NCI-H1436 treated with DMSO at 0.1 percent for 48 hours (cell line): ENCODE measurements around the gene PRKCE.
"Not testable (repeated sequence)": the region's sequence is repeated elsewhere in the genome, so short reads cannot be mapped to it uniquely, and the experiment has no call there.

Experiments
- DNase-seq: peaks from one replicate; lab custom pipeline; 2025; lab: John Stamatoyannopoulos, UW

The PRKCE gene

DNA sequence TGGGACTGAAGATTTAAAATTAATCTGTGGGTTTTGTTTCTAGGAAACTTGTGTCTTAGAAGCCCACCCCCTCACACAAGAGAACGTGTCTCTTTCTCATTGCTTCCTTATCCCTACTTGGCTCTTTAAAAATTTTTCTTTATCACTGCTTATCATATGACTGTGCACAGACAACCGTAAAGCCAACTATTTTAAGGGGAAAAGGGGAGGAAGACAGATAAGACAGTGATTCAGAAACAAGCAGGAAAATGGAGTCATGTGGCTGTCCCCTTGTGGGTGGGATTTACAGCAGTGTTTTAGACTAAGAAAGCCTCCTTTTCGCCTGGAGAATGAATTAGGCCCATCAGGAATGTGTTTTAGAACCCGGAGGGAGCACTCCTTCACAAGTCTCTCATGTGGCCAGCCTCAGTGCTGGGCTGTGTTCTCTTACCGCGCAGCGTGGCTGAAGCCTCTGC is 17.6 kb downstream of the PRKCE start:
- DNase-seq, result no peak

DNA sequence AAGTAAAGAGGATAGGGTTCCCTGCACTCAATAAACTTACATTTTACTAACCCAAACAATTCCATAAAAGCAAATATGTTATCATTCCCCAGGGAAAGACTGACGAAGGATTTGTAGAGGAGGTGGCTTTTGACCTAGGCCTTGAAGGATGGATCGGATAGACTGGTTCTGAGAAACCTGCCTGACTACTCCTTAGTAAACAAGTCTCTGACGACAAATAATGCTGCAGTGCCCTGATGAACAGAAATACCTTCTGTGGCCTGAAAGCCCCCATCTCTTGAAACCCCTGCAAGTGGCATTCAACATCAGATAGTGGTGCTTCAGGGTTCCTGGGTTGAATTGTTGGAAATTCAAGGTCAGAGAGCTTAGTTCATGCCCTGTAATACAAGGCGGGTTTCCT is 19.2 kb downstream of the PRKCE start:
- DNase-seq, result no peak

DNA sequence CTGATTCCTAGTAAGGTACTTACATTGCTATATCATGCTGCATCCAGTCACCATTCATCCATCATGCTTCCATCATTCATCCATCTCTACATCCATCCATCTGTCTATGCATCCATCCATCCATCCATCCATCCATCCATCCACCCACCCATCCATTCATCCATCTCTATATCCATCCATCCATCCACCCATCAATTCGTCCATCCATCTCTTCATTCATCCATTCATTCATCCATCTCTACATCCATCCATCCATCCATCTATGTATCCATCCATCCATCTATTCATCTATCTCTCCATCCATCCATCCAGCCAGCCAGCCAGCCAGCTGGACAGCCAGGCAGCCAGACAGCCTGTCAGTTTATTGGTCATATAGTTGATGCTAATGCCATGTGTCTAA is 20.7 kb downstream of the PRKCE start:
- no peak for DNase-seq

DNA sequence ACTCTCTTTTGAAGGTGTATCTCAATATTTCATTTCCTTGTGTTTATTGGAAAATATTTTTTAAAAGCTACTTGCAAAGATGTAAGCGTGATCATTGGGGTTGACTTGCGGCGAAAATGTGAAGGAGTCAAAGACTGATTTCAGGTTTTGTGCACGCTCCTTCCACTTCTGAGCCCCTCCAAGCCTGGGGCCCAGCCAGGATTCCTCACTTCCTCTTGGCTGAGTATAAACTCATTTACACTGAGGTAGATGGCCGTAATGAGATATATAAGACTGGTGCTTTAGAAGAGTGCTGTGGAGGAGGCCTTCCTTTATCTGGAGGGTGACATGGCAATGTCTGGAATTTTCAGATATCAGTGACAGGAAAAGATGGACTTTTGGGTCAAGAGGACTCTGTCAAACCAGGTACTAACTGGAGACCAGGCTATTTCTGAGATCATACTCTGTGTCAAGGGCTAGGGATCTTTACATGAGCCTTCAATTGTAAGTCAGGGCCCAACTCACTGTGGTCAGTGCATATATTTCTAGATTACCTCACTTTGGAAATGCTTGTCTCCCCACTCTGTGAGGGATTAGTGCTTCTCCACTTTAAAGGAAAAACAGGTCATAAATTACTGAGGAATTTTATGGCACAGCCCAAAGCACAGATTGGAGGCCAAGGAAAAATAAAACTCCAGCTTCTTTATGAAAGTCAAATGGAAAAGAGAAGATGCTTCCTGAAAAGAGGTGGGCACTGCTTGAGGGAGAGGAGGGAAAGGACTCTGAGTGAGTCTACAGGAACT is 22.8 kb downstream of the PRKCE start:
- DNase-seq, result no peak

DNA sequence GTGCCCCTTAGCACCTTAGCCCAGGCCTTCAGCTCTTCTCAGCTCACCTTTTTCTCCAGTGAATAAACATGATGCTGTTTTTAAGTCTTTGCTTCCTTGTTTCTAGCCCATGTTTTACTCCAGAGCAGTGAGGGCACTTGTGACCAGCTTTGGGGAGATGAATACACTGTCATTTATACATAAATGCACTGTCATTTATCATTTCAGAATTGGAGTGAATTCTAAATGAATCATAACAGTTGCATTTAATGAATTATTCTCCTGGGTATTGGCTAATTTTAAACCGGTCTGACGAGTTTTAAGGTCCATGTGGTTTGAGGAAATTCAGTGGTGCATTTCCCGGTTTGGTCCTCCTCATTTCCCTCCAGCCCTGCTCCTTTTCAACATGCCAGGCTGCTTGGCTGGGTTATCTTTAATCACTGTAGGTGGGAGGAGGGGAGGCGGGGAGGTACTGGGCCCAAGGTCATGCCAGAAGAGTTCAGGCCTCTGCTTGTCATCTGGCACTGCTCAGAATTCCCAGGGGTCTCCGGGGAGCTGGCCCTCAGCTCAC is 23.9 kb downstream of the PRKCE start:
- no peak for DNase-seq

DNA sequence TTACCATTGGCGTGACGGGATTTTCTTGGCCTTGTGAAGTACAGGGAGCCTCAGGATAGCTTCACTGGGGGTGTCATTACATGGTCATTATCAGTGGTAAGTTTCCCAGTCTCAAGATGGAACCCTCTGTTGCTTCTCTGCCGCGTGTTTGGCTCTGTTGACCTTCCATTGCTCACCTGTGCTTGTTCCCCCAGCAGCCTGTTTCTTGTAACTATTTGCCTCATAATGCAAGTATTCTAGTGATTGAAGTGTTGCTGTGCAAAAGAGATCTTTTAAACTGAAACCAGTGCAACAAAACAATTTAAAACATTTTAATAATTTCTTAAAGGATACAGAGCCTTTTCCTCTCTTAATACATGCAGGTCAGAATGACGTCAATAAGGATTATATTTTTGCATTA is 24.6 kb downstream of the PRKCE start:
- DNase-seq, result no peak

DNA sequence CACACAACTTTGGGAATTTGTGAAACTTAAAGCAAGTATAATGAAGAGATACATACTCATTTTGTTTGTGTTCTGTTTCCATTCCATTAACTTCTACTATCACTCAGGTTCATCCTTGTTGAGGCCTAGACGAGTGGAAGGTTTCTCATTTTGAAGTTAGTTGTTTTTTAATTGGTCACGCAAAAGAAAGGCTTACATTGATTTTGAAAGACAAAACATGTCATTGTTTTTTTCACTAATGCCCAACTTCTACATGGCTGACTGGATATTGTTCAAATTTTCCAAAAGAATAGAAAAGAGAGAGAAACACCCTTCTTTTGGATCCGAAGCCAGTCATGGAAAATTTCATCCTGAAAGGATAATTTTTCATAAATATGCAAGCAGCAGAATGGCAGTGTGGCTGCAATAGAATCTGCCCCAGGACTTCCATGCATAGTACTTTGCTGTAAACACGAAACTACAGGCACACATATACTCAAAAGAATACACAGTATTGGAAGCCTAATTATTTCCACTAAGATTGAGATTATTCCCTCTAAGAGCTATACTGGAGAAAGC is 27.4 kb downstream of the PRKCE start:
- no peak for DNase-seq

DNA sequence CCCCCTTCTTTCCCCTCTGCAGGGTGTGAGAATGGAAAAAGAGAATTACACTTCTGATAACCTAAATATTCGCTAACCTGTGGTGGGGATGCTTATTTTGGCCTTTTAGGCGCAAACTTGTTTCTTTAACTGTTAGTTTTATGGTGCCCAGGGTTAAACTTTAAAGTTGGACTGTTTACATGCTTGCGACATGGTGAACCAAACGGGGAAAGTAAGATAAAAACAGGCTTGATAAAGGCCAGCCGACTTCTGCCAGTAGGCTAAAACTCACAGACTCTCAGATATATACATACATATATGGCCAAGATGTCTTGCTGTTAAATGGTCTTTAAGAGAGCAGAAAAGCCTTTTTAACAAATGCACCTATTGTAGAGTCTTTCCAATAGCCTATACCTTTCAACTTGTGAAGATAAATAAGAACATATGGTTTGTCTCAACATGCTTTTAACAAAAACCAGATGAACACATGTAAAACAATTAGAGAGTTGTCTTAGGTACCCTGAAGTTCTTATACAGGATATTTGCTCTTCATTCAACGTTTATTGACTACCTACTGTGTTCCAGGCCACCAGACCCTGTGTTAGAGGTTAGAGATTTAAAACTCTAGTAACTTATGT is 29.0 kb downstream of the PRKCE start:
- no peak for DNase-seq

DNA sequence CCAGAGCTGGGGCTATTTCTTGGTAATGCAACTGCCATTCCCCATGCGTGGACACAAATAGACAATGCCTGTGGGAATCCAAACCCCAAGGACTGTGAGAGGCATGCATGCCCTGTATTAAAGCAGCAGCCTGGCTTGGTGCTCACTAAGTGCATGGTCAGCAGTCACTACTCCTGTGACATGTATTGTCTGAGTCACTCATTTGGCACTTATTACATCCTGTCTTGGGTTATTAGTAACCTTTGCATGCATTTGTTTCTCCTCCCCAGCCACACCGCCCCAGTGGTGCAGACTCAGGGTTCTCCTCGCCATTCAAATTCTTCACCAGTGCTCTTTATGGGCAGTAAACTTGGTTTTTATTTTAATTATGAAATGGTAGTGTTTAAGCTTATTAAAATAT is 30.2 kb downstream of the PRKCE start:
- DNase-seq, result no peak

DNA sequence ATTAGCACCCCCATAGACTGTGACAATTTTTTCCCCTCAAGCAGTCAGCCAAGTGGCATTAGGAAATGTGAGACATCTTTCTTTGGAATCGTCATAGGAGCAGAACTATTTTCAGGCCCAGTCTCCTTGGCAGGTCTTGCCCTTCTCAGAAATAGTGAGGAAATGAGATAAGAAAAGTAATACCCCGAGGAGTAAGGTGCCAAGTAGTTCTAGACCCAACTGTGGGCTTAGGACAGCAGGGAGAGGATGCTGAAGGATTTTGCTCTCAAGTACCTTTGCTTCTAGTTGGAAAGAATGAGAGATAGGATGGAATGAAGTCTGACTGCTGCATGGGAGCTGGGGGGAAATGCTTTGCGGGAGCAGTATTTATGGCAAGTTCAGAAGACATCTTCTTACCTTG is 31.8 kb downstream of the PRKCE start:
- DNase-seq, result no peak

DNA sequence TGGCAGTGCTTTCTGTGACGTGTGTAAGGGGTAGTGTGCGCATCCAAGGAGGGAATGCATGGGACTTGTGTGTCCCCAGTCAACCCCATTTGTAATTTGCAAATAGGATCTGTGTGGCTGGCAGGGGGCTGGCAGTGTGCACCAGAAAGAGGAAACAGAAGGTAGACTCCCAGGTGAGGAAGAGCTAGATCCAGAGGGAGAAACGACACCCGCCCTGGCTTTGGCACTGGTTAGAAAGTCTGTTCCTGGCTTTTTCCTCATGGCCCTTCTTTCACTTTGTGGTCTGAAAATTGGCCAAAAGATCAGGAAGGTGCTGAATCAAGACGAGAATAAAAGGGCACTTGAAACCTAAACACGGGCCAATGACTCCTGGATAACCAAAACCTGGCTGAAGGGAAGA is 33.3 kb downstream of the PRKCE start:
- no peak for DNase-seq

DNA sequence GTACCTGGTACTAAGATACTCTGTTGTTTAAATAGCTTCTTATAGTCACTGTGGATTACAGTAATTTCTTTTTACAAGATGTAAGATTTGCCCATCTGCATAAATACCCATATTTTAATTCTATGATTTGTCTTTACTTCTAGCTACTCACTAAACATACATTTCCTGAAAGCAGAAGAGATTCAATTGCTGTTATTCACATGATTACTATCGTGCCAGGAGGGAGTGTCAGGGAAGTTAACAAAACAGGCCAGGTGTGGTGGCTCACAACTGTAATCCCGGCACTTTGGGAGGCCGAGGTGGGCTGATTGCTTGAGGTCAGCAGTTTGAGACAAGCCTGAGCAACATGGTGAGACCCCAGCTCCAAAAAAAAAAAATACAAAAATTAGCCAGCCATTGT is 33.8 kb downstream of the PRKCE start:
- no peak for DNase-seq

DNA sequence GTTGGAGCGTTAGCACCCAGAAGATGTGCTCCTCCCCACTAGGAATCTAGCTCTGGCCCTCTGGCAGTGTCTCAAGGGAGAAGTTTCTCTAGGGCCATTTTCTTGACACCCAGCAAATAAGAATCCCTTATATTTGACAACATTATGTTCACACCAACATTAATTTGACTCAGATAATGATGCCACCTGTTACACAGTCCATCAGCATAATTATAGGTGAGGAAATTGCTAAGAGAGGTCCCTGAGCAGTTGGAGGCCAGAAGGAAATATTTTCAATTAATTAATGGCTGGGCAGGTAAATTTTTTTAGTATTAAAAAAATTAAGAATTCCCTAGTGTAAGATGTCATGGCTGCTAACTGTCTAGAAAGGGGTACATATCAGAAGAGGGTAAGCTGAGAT is 36.5 kb downstream of the PRKCE start:
- DNase-seq, result no peak

DNA sequence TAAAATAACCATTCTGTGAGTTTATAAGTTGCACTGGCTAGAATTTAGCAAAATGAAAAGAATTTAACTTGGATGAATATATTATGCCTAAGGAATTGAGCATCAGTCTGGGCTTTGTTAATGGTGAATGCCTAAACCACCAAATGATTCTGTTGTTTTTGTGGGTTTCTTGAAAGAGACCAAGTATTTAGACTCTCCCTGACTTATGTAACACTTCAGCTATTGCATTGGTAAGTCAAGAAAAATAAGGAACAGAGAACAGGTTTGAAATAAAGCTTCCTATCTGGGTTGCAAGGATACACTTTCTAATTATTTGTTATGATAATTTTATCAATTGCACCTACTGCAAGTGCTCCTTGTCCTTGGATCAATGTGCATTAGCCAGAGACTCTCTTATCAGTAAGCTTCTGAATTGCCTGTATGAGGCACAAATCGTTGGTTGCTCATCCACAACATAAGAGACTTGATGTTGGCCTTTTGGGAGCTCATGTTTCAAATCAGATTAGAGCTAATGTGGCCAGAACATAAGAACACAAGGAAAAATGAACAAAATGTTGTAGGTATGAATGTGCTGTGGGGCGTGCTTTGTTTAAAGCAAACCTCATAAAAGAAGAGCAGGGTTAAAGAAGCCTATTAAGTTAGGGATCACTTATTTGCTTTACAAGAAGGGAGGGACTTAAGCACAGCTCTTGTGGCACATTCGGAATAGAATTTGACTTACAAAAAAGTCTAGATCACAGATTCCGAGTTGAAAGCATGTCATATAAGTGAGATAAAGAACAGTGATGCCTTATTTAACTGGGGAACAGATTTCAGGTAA is 37.2 kb downstream of the PRKCE start:
- DNase-seq, result no peak

DNA sequence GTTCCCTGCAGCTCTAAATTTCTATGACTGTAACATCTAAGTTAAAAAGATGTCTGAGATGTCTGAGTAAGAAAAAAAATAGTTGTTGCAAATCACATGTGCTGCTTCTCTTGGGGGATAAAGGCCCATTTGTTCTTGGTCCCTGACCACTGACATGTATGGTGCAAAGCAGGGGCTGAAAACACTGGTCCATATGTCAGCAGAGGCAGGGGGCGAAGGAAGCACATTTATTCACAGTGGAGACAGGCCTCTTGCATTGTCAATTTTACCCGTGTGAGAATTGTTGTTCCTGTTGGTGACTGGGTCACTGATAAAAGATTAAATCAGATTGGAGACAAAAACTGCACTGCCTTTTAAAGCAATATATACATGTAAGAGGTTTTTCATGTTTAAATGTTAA is 38.8 kb downstream of the PRKCE start:
- DNase-seq, result no peak

DNA sequence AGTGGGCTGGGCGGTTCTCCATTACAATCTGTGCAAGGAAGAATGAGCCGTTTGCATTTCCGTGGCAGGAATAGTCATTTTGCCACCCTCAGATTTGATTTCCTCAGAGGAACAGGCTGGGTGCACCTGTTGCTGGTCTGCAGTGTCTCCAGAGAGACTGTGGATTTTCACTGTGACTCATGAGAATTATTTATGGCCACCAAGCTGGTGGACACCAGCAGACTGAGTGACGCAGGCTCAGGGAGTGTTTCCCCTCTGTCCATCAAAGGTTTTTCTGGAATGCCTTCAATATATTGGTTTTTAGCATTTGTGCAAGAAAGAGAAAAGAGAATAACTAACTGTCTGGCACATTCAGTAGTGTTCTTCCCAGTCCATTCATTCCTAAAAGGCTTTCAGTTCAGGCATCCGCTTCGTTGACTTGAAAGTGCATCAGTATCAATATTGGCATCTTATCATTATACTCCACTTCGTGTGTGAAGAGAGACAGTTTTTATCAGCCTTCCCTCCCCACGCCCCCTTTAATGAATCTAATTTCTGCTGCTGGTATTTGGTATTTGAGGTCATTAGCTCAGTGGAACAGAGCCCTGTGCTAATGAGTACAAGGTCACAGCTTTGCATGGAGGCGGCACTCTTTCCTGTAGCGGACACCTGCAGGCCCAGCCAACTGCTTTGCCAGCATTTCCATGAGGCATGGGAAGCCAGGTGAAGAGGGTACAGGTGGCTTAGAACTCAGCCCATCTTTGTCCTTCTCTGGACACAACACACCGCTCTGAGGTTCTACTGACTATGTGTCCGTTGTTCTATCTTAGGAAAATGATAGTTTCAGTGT is 39.9 kb downstream of the PRKCE start:
- DNase-seq, result no peak

DNA sequence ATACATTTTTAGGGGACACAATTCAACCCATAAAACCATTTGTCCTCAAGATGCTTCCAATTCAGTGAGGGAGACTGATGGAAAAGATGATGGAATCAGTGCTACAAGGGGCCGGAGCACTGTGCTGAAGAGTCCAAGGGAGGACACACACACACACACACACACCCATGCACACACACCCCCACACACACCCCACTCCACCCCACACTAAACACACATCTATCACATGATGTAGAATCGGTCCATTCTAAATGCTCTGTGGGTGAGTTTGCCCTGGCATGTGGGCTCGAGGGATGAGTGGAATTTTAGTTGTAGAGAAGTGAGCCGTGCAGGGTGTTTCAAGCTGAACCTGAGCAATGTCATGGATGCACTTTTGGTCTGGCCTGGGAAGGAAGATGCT is 41.1 kb downstream of the PRKCE start:
- no peak for DNase-seq

DNA sequence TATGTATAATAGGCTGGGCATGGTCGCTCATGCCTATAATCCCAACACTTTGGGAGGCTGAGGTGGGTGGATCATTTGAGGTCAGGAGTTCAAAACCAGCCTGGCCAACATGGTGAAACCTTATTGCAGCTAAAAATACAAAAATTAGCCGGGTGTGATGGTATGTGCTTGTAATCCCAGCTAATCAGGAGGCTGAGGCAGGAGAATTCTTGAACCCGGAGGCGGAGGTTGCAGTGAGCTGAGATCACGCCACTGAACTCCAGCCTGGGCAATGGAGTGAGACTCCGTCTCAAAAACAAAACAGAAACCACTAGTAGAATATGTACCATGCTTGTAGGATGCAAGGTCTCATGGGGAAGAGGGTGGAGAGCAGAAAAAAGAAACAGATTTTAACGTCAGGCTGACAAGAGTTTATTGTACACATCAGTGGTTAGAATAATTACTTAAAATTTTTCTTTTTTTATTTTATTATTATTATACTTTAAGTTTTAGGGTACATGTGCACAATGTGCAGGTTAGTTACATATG is 44.1 kb downstream of the PRKCE start:
- DNase-seq, result not testable (repeated sequence)

DNA sequence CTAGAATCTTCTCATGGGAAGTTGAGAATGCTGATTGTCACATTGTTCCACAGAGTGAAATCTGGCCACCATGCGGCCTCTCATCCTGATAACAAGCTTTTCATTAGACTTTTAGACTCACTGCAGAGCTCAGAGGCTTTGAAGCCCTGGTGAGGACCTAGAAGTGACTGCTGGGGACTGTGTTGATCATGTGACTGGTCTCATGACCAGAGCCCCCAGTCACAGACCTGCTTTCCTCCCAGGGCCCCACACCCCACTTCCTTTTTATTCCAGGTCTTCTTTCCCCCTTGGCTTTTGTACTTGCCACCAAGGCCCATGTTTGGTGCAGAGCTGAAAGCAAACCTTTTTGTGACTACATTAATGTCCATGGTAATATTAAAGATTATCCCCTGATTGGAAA is 45.2 kb downstream of the PRKCE start:
- DNase-seq, result no peak

DNA sequence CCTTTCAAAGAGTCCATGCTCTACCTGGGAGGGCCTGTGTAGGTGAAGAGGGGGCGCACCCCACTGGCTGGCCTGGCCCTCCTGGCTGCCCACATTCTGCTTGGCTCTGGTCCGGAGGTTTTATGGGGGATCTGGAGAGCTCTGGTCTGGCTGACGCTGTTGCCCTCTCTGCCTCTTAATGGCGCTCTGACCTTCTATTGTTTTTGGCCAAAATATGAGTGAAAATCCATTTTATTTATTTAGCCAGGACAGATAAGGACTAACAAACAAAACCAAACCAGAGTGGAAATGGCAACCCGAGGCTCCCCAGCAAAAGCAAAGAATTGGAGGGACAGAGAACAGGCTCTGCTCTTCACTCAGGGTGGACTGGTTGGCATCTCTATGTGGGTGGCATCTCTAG is 45.7 kb downstream of the PRKCE start:
- DNase-seq, result no peak

DNA sequence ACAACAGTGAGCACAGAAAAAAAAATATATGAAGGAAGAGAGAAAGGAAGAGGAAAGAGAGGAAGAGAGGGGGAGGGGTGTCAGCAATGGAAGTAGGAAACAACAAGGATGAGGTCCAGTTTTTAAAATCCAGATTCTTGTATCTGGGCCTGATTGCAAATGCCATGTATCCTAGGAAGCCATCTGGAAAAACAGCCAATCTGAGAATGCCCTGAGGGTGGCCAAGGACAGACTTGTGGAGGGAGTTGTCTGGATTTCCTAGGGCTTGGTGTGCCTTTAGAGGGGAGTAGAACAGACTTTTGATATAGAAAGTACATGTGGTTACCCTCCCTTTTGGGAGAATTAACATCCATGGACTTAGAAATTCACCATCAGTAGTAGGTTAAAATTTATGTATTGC is 47.1 kb downstream of the PRKCE start:
- no peak for DNase-seq
